NCI-H1436 (cell line): ENCODE data around the gene TACC3.

Experiments
- DNase-seq: peaks from one replicate; lab custom pipeline; 2025; lab: John Stamatoyannopoulos, UW

TACC3 gene

DNA sequence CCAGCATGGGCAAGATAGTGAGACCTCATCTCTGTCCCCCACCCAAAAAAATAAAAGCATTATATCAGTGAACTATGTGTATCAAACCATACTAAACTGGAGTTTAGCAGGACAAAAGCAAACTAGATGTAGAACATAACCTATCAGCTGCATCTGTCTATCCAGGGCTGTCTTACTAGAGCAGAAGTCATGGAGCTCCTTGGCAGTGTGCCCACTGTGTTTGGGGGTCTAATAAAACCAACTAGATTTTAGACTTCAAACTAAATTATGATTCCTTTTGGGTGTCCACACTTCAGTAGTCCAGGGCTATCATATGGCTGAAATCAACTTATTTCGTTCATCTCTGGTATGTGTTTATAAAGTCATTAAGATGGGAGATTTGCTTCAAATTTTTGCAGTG, 17.5 kb upstream of the TACC3 start:
- no peak for DNase-seq

DNA sequence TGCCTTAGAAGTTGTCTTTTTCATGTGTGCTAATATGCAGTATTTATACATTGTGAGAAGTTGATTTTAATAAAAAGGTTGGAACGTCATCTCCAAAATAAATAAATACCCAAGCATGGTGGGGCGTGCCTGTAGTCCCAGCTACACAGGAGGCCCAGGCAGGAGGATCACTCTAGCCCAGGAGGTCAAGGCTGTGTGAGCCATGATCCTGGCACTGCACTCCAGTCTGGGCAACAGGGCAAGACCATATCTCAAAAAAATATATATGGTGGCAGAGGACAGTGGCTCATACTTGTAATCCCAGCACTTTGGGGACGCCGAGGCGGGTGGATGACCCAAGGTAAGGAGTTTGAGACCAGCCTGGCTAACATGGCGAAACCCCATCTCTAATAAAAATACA, 15.6 kb upstream of the TACC3 start:
- no peak for DNase-seq

DNA sequence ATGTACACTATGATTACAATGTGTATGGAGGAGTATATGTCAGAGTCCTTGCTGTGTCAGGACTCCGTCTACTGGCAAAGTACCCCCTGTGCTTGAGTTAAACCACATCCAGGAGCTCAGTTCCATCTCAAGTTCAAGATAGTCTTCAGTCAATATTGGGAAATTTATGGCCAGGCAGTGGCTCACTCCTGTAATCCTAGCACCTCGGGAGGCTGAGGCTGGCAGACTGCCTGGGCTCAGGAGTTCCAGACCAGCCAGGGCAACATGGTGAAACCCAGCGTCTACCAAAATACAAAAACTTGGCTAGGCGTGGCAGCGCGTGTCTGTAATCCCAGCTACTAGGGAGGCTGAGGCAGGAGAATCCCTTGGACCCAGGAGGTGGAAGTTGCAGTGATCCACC, 15.0 kb upstream of the TACC3 start:
- DNase-seq, result no peak

GRCh38 chr4:1708581-1708980, 12.7 kb upstream of the TACC3 start:
- DNase-seq, result no peak

GRCh38 chr4:1711055-1711570, 10.2 kb upstream of the TACC3 start:
- no peak for DNase-seq

DNA sequence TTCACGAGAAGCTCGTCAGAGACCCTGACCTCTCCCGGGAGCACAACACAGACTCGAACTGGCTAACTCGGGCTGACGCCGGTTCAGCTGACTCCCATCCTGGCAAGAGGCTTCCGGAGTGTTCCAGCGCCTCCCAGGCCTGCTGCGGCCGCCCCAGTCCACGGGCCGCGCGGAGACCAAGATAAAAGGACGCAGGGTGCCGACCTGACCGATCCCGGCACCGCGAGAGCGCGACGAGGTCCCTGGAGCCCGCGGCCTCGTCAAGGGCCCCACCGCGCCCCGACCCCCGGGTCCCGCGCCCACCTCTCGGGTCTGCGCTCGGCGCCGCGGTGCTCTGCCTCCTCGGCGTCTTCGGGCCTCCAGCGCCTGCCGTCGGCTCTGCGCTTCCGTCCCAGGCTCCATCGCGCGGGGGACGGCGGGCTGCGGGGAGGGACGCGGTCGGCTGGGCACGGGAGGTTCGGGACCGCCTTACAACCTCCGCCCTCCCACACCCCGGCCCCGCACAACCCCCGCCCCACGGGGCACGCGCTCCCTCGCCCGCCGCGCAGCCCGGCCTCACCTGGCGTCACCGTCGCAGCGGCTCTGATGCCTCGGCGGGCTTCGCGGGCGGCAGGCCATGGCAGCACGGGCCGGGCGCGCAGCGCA, 9.6 kb upstream of the TACC3 start:
- DNase-seq, result no peak

DNA sequence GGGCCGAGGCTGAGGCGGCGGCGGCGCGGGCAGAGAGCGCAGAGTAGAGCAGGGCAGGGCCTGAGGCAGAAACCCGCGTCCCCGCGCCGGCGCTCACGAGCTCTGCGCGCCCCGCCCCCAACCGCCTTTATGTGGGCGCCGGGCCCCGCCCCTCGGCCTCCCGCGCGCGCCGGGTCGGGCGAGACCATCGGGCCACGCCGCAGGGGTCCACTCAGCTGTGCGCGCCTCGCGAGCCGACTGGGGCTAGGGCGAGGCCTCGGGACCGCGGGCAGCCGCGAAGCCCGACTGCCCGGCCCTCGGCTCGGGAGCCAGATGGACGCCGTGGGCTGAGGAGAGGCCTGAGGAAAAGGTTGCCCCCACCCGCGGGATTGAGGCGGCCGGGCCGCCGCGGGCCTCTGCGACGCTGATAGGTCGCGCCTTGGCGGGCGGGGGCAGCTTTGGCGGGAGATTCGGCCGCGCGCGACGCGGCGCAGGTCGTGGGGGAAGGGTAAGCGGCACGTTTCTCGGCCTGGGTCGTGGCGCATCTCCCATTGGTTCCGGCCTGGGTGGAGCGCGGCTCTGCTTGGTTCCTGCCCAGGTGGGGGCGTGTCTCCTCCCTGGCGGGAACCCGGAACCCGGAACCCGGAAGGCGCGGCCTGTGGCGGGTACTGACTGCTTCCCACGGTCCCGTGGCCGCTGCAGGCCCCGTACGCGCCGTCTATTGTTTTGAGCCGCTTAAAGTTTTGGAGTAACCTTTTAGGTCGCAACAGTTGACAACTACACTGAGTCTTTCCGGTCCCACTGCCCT, 8.9 kb upstream of the TACC3 start, which contains the start of gene SLBP:
Gene SLBP, minus strand, starts transcription at position 104 of the 787 bp plus-strand sequence. CDS start 131 bp downstream, outside the sequence.
- DNase-seq, result peak; percentile 95

- DNase-seq, result no peak
Measured at GRCh38 chr4:1713003-1713851, 8.1 kb upstream of the TACC3 start.

DNA sequence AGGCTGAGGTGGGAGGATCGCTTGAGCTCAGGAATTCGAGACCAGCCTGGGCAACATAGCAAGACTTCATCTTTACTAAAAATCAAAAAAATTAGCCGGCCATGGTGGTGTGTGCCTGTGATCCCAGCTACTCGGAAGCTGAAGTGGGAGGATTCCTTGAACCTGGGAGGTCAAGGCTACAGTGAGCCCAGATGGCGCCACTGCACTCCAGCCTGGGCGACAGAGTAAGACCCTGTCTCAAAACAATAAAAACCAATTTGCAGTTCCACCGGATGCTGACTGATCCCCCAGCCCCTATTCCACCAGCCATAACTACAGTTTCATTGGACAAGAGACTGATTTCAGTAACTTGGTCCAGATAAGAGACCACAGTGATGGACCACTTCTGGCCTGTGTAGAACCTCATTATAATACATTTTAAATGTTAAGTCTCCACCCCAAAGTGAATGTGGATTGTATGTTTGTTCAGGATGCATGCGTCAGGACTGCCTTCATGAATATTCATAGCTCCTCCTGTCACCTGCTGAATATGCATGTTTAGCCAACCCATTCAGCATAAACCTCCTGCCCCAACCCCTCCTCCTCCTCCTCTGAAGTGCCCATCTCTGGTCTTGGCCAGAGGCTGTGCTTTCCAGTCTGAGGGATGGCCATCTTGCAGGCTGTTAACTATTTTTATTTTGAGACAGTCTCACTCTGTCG, 6.9 kb upstream of the TACC3 start:
- DNase-seq, result no peak

DNA sequence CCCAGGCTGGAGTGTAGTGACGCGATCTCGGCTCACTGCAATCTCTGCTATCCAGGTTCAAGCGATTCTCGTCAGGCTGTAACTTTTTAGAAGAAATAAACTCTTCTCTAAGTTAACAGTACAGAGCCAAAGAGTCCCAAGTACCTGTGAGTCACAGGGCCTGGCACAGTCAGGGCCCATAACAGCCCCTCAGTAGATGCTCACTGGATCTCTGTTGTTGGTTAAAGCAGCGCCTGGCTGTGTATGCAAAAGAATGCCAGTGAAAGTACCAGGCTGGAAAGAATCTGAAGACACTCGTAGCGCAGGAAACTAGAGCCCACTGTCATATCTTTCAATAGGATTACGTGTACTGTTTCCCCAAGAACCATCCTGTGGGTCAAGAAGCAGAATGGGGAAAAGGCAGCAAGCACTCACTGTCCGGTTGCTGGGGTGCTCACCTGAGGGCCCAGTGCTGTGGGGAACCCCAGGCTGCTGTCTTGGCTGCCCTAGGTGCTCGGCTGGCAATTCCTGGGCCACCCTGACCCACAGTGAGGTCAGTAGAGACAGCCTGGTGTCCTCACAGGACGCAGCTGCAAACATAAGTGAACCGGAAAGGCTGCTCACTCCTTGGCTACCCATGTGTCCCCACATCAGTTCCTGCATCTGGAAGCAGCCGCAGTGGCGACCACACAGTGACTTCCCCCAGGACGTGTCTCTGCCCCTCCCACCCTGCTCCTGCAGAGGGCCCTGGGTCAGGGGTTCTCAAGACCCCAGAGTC, 6.1 kb upstream of the TACC3 start:
- no peak for DNase-seq

DNA sequence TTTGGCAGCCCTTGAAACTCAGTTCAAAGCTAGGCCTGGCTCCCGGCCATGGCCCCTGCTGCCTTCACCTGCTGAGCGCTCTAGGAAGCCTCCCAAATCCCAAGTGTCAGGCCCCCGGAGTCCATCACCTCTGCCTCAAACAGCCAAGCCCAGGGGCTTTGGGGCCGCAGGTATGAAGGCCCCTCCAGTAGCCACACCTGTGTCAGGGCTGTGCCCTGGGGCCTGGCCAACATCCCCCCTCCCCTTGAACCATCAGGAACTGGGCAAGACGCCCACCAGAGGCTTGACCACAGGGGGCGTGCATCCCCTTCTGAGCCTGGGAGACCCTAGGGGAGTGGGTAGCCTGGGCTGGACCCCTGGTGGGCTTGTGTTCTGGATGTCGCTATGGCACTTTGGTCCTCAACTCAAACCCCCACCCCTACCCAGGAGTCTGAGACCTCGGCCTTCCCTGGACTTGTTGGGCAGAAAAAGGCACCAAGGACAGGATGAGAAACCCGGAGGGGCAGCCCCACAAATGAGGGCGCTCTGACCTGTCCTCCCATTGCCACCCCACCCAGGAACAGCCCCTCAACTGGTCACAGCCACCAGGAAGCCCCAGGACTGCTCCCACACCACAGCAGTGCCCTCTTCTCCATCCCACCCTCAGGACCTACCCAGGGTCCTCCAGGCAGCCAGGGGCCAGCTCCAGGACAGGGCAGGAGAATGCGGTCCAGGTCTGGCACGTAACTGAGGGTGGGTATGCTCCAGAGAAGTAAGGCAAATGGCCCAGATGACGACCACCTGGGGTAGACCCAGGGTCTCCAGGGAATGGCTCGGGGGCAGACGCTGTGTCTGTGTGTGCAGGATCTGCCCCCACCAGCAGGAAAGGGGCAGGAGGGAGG, 5.0 kb upstream of the TACC3 start:
- no peak for DNase-seq

DNA sequence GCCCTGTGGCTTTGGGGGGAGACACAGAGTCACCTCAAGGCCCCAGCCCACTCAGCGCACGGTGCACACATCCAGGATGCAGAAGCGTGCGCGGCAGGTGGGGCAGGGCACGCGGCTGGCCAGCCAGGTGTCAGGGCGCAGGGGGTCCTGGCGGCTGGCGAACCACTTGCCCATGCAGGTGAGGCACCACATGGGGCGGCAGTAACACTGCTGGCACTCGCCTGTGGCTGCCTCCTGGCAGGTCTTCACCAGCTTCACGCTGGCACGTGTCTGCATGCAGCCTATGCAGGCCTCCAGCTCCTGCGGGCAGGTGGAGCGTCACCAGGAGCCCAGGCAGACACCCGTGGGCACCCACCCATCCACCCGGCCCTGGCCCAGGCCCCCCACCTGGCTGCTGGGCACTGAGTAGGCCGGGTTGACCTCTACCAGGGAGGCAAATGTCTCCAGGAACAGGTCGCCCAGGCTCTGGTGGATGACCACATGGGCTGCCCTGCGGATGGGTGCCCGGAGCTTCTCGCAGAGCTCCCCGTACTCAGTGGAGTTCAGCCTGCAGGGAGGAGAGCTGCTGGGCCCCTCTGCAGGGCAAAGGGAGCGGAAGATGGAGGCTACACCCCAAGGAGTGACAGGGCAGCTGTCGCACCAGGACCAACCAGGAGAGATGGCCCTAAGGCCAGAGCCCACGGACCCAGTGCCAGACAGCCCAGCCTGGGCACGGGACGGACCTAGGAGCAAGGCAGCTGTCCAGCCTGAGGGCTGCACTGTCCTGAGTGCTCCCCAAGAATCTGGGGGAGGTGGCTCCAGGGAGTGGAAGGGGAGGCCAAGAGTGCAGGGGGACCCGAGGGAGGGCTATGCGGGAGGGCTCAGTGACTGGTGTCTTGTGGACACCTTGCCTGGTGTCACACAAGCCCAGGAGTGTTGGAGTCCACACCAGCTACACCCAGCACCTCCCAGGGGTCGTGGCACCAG, 3.9 kb upstream of the TACC3 start:
- no peak for DNase-seq

DNA sequence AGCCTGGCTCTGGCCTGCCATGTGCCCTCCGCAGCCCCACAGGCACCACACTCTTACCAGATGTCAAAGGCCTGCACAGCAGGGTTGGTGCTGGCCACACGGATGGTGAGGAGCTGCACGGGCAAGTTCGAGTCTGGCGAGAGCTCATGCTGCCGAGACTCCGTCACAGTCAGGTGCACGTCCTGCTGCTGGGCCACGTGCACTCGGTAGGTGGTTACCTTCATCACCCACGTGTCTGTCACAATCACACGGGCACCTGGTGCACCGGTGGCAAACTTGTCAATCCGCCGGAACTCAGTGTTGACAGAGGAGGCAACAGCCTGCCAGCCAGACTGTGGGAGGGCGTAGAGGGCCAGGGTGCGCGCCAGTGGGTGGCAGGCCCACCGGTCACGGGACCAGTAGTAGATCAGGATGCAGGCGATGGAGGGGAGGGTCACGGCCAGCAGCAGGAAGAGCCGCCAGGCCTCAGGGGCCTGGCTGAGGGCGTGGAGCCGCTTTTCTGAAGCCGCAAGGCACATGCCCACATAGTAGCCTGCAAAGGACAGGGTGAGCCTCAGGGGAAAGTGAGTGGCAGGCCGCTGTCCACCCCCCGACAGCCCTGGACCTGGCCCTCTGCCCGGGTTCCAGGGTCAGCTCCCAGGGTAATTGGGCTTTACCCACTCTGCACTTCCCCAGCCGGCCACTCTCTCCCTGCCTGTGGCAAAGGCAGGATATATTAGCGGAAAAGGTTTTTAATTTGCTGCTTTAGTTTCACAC, 3.0 kb upstream of the TACC3 start:
- DNase-seq, result no peak

DNA sequence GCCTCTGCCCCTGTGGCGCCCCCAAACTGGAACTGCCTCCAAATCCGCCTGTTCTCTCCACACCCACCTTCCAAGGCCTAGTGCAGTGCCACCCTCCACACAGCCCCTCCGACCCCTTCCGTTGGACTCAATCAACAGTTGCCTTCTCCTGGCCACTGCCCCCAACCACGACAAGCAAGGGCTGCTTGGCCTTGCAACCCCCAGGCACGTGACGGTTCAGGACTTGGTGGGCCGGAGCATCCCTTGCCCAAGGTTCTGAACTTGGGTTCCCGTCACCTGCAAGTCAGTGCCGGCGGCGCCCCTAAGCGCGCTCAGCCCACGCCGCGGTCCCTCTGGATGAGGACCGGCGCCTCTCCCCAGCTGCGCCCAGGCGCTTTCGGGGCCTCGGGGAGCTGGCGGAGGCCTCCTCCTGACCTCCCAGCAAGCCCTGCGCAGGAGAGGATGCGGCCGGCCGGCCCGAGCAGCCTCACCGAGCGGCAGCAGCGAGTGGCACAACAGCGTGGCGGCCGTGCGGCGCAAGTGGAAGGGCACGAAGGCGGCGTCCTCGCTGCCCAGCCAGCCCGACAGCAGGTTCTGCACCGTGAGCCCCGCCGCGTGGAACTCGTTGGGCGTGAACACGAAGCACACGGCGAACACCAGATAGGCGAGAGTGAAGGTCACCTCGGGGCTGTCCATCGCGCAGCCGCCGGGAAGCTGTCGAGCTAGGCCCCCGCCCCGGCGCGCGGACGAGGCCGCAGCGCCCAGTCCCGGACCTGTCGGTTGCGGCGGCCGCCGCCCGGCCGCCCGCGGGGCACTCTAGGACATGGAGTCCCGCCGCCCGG, 948 bp upstream of the TACC3 start:
- DNase-seq, result no peak

- no peak for DNase-seq
Measured at GRCh38 chr4:1721666-1722550, 587 bp downstream of the TACC3 start.

- DNase-seq, result no peak
Measured at GRCh38 chr4:1722551-1723118, 1.3 kb downstream of the TACC3 start.
